Ishikawa (cell line): ENCODE data around the gene EEF2K.
A peak's percentile ranks its signal among the peaks of the same experiment; 100 is the strongest.

Experiments used
- CEBPB ChIP-seq: IDR thresholded peaks from 2 replicates; pipeline ENCODE4 v1.6.1; 2012
- CREB1 ChIP-seq: IDR thresholded peaks from 2 replicates; pipeline ENCODE4 v1.6.1; 2012; ENCODE audit warnings: low read depth
- EGR1 ChIP-seq: IDR thresholded peaks from 2 replicates; pipeline ENCODE4 v1.6.1; 2012
- EP300 ChIP-seq: IDR thresholded peaks from 2 replicates; pipeline ENCODE4 v1.6.1; 2012; ENCODE audit warnings: borderline replicate concordance
- FOXM1 ChIP-seq: IDR thresholded peaks from 2 replicates; pipeline ENCODE4 v1.6.1; 2012; ENCODE audit warnings: low read depth, borderline replicate concordance
- NFIC ChIP-seq: IDR thresholded peaks from 2 replicates; pipeline ENCODE4 v1.6.1; 2012
- RAD21 ChIP-seq: IDR thresholded peaks from 2 replicates; pipeline ENCODE4 v1.6.1; 2012; ENCODE audit warnings: low read depth
- TAF1 ChIP-seq: IDR thresholded peaks from 2 replicates; pipeline ENCODE4 v1.6.1; 2012; ENCODE audit warnings: low read depth, mild to moderate bottlenecking
- TCF12 ChIP-seq: IDR thresholded peaks from 2 replicates; pipeline ENCODE4 v1.6.1; 2012; ENCODE audit warnings: low read depth
- TEAD4 ChIP-seq: IDR thresholded peaks from 2 replicates; pipeline ENCODE4 v1.6.1; 2012
- YY1 ChIP-seq: IDR thresholded peaks from 2 replicates; pipeline ENCODE4 v1.6.1; 2012; ENCODE audit warnings: low read depth
- ZBTB7A ChIP-seq: IDR thresholded peaks from 2 replicates; pipeline ENCODE4 v1.6.1; 2012; ENCODE audit warnings: low read depth
- TF ChIP-seq, protein P1 (sequence below): IDR thresholded peaks from 2 replicates; pipeline ENCODE4 v1.6.1; 2012
- TF ChIP-seq, protein P2 (sequence below): IDR thresholded peaks from 2 replicates; pipeline ENCODE4 v1.6.1; 2012
- TF ChIP-seq, protein P3 (sequence below): IDR thresholded peaks from 2 replicates; pipeline ENCODE4 v1.6.1; 2012; ENCODE audit warnings: low read depth, mild to moderate bottlenecking

Gene EEF2K

DNA sequence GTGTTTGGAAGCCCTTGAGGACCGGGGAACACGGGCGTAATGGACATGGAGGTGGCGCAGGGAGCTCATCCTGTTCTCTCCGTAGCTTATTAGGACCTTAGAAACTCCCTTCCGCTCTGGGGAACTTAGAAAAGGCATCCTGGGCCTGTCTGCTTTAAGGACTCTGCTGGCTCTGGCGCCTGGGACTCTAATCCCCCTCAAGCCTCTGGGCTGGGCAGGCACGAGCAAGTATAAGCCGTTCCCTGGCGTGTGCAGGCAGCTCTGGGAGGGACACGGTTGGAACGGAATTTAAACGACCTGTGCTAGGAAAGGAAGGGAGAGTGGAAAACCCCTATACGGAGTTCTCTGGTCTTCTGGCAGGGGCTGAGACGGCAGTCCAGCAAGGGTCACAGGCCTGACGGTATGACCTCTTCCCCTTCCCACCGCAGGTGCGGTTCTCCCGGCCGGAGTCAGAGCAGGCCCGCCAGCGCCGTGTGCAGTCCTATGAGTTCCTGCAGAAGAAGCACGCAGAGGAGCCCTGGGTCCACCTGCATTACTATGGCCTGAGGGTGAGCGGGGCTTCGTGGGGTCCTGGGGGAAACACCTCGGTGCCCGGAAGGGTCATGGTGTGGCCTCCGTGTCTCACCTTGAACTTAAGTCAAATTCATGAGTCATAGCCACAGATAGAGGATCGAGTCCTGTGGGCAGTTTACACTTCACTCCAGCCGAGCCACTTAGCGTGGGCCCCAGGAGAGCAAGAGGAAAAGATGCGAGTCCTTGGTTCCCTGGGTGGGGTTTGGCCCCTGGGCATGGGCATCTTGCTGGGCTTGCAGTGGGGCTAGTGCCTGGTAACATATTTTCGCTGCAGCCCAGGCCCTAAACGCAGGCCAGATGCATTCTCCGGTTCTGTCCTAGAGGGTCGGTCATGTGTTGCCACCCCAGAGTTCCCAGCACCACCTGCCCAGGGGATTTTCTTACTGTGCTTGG, 108.9 kb downstream of the EEF2K start:
- no peak for TF ChIP-seq CEBPB
- no peak for TF ChIP-seq ZBTB7A

DNA sequence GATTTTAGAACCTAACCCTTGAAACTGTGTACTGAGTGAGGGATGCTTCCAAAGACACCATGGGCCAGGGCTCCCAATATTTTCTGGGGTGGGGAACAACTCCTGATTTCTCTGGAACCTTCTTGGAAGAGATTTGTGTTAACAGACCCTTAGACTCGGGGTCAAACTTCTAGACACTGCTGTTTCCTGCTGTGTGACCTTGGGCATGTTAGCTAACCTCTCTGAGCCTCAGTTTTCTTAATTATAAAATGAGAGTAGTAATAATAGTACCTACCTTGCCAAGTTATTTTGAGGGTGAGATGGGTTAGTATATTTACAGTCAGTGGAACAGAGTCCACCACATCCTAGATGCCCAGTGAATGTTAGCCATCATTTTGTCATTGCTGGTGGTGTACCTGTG, 109.9 kb downstream of the EEF2K start:
- TF ChIP-seq FOXM1 (no peak), TAF1 (no peak), YY1 (no peak), TEAD4 (no peak), EP300 (no peak), NFIC (no peak), EGR1 (no peak), RAD21 (no peak), TCF12 (no peak), CEBPB (no peak)
- TF ChIP-seq, protein P1, sequence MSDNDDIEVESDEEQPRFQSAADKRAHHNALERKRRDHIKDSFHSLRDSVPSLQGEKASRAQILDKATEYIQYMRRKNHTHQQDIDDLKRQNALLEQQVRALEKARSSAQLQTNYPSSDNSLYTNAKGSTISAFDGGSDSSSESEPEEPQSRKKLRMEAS: no peak
- TF ChIP-seq, protein P2, sequence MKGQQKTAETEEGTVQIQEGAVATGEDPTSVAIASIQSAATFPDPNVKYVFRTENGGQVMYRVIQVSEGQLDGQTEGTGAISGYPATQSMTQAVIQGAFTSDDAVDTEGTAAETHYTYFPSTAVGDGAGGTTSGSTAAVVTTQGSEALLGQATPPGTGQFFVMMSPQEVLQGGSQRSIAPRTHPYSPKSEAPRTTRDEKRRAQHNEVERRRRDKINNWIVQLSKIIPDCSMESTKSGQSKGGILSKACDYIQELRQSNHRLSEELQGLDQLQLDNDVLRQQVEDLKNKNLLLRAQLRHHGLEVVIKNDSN: no peak
- TF ChIP-seq, protein P3, sequence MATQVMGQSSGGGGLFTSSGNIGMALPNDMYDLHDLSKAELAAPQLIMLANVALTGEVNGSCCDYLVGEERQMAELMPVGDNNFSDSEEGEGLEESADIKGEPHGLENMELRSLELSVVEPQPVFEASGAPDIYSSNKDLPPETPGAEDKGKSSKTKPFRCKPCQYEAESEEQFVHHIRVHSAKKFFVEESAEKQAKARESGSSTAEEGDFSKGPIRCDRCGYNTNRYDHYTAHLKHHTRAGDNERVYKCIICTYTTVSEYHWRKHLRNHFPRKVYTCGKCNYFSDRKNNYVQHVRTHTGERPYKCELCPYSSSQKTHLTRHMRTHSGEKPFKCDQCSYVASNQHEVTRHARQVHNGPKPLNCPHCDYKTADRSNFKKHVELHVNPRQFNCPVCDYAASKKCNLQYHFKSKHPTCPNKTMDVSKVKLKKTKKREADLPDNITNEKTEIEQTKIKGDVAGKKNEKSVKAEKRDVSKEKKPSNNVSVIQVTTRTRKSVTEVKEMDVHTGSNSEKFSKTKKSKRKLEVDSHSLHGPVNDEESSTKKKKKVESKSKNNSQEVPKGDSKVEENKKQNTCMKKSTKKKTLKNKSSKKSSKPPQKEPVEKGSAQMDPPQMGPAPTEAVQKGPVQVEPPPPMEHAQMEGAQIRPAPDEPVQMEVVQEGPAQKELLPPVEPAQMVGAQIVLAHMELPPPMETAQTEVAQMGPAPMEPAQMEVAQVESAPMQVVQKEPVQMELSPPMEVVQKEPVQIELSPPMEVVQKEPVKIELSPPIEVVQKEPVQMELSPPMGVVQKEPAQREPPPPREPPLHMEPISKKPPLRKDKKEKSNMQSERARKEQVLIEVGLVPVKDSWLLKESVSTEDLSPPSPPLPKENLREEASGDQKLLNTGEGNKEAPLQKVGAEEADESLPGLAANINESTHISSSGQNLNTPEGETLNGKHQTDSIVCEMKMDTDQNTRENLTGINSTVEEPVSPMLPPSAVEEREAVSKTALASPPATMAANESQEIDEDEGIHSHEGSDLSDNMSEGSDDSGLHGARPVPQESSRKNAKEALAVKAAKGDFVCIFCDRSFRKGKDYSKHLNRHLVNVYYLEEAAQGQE: no peak

DNA sequence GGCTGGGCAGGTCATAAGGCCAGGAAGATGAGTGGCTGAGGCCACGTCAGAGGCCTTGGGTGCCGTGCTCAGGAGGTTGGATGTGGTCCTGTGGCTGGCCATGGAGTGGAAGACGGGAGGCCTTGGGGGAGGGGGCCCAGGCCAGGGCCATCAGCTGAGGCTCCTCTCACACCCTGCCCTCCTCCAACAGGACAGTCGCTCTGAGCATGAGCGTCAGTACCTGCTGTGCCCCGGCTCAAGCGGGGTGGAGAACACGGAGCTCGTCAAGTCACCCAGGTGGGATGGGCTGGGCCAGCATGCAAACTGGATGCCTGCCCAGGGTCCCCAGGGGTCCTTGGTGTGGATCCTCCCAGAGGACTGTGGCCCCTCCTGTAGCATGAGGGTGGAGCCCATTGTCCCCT, 110.3 kb downstream of the EEF2K start:
- TF ChIP-seq CEBPB: no peak
- no peak for TF ChIP-seq FOXM1
- TF ChIP-seq TAF1: no peak
- TF ChIP-seq TEAD4: no peak
- no peak for TF ChIP-seq RAD21

DNA sequence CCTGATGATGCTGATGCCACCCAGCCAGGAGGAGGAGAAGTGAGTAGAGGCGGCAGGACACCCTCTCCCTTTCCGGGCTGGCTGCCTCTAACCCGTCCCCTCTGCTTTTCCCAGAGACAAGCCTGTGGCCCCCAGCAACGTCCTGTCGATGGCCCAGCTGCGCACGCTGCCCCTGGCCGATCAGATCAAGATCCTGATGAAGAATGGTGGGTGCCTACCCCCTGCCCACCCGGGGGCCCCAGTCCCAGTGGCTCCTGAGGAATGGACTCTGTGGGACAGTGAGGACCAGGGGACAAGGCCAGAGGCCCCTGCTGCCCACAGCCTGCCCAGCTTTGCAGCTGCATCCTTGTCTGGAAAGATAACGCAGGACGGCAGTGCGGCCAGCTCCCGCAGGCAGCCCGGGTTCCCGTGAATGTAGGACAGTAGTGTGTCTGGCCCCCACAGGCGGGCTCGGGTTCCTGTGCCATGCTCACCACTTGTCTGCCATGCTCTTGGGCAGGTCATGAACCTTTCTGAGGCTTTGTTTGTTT, 111.0 kb downstream of the EEF2K start:
- no peak for TF ChIP-seq ZBTB7A
- TF ChIP-seq CREB1: no peak
- TF ChIP-seq, protein P3: no peak
- TF ChIP-seq RAD21: no peak
- no peak for TF ChIP-seq TCF12
- TF ChIP-seq CEBPB: no peak
- no peak for TF ChIP-seq YY1
- TF ChIP-seq FOXM1: no peak
- no peak for TF ChIP-seq EP300
- no peak for TF ChIP-seq NFIC
- TF ChIP-seq, protein P2: no peak
- TF ChIP-seq TAF1: no peak
- no peak for TF ChIP-seq TEAD4

DNA sequence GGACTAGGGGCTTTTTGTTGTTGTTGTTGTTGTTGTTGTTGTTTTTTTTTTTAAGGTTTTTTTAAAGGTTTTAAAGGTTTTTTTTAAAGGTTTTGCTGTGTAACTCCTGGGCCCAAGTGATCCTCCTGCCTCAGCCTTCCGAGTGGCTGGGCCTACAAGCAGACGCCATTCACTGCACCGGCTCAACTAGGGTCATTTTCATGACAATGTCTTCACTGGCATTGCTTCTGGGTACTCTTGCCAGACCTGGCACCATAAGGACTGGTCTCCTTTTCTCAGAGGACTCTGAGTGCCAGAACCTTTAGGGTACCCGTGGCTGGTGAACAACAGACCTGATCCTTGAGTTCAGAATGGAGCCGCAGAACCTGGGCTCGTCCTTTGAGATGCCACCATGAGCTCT, 111.5 kb downstream of the EEF2K start:
- TF ChIP-seq TEAD4 (no peak), RAD21 (no peak)

DNA sequence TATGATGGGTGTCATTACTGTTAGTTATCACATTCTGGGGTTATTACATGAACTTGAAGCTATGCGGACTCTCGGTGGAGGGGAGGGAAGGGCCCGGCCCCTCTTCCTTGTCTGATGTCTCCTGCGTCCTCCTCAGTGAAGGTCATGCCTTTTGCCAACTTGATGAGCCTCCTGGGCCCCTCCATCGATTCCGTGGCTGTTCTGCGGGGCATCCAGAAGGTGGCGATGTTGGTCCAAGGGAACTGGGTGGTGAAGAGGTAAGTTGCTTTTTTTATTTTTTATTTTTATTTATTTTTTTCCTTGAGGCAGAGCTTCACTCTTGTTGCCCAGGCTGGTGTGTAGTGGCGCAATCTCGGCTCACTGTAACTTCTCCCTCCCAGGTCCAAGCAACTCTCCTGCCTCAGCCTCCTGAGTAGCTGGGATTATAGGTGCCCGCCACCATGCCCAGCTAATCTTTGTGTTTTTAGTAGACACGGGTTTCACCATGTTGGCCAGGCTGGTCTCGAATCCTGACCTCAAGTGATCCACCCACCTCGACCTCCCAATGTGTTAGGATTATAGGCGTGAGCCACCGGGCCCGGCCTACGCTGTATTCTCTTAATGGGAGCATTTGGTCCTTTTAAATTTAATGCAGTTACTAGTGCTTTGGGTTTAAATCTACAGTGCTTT, 112.7 kb downstream of the EEF2K start:
- no peak for TF ChIP-seq TCF12
- TF ChIP-seq RAD21: peak; percentile 47
- no peak for TF ChIP-seq FOXM1
